ENCODE measurements around the gene TBC1D22A.

DNA sequence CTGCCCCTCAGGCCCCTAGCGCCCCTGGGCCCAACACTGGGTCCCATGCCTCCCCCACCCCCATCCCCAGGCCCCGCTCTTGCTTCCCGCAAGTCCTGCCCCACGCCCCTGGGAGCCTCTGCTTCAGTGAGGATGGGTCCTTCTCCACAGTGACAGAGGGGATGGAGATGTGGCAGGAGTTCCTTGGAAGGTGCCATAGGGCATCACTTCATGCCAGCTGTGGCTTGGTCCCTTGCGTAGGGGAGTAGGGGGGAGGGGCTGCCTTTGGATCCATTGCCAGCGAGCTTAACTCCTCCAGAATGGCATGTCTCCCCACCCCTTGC, 9.5 kb upstream of the TBC1D22A start:
- no peak for TF ChIP-seq CTCF (IDR thresholded peaks at IDR 0.05 in 4 of 5, conservative IDR thresholded peaks at IDR 0.05 in 1 of 5)
- no peak for TF ChIP-seq POLR2A (IDR thresholded peaks at IDR 0.05)

Measured in gastrocnemius medialis (tissue), 4 donors.